ENCODE measurements around the gene ERCC3.

The ERCC3 gene

DNA sequence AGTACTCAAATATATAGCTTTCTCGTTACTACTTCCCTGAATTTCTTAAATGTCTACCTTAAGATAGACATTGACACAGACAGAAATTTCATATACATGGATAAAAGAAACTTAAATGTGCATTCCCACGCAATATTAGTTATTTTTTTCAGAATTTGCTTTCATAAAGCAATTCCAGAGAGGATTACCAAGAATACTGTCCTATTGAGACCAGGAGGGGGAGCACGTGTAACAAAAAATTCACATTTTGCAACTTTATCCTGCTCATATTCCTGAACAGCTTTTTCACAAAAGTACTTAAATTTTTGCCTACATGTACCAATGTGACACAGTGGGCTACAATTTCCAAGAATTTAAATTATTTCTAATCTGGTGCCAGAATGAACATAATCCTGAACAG, 30.7 kb upstream of the ERCC3 start:
- no peak overlapping the region for H3K4me3 ChIP-seq (ENCODE audit: low read depth, low read length)
- peak; percentile 41 for DNase-seq (ENCODE audit: low read depth)
- TF ChIP-seq, protein P1, sequence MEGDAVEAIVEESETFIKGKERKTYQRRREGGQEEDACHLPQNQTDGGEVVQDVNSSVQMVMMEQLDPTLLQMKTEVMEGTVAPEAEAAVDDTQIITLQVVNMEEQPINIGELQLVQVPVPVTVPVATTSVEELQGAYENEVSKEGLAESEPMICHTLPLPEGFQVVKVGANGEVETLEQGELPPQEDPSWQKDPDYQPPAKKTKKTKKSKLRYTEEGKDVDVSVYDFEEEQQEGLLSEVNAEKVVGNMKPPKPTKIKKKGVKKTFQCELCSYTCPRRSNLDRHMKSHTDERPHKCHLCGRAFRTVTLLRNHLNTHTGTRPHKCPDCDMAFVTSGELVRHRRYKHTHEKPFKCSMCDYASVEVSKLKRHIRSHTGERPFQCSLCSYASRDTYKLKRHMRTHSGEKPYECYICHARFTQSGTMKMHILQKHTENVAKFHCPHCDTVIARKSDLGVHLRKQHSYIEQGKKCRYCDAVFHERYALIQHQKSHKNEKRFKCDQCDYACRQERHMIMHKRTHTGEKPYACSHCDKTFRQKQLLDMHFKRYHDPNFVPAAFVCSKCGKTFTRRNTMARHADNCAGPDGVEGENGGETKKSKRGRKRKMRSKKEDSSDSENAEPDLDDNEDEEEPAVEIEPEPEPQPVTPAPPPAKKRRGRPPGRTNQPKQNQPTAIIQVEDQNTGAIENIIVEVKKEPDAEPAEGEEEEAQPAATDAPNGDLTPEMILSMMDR (IDR thresholded peaks at IDR 0.05; ENCODE audit: insufficient read depth, low read depth, low read length, missing control alignments), result peak; percentile 43

DNA sequence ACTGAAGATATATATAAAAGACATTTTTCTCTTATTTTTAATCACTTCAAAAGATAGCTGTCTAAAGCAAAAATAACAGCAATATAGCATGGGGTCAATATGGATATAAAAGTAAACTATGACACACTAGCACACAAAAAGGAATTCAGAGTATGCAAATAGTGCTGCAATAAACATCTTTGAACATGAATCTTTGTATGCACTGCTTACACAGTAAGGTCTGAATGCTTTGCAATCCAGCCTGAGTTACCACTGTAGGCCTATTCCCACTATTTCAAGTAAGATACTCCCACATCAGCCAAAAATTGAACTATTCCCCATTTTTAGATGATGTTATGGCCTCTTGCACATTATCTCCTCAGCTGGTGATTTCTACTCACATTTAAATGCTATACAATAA, 27.4 kb upstream of the ERCC3 start:
- H3K4me3 ChIP-seq (ENCODE audit: low read depth, low read length), result no peak overlapping the region
- DNase-seq (ENCODE audit: low read depth), result no peak
- TF ChIP-seq, protein P1 (IDR thresholded peaks at IDR 0.05; ENCODE audit: insufficient read depth, low read depth, low read length, missing control alignments), result no peak

DNA sequence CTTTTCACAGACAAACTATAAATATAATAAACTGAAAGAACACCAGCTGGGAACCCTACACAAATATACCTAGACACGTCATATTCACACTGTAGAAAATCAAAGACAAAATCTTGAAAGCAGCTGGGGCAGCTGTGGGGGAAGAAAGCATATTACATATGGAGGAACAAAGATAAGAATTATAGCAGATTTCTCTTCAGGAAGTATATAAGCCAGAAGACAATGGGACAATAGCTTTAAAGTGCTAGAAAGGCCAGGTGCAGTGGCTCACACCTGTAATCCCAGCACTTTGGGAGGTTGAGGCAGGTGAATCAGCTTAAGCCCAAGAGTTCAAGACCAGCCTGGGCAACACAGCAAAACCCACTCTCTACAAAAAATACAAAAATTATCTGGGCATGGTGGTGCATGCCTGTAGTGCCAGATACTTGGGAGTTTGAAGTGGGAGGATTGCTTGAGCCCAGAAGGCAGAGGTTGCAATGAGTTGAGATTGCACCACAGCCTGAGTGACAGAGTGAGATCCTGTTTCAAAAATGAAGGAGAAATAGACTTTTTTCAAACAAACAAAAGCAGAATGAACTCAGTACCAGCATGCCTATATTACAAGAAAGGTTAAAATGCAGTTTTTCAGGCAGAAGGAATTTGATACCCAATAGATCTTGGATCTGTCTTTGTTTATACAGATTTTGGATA, 26.8 kb upstream of the ERCC3 start:
- H3K4me3 ChIP-seq (ENCODE audit: low read depth, low read length), result no peak overlapping the region
- DNase-seq (ENCODE audit: low read depth), result no peak
- TF ChIP-seq, protein P1 (IDR thresholded peaks at IDR 0.05; ENCODE audit: insufficient read depth, low read depth, low read length, missing control alignments), result no peak

DNA sequence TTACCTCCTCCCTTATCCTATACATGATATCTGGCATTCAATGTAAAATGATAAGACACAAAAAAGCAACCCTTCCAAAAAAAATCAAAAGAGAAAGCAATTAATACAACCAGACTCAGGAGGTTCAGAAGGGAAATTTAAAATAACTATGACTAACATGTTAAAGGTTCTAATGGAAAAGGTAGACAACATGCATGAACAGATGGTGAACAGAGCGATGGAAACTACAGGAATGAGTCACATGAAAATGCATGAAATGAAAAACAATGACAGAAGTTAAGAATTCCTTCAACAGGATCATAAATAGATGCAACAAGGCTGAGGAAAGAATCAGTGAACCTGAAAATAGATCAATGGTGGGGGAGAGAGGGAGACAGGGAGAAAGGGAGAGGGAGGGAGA, 26.1 kb upstream of the ERCC3 start:
- TF ChIP-seq, protein P1 (IDR thresholded peaks at IDR 0.05; ENCODE audit: insufficient read depth, low read depth, low read length, missing control alignments), result no peak
- no peak for DNase-seq (ENCODE audit: low read depth)
- no peak overlapping the region for H3K4me3 ChIP-seq (ENCODE audit: low read depth, low read length)

DNA sequence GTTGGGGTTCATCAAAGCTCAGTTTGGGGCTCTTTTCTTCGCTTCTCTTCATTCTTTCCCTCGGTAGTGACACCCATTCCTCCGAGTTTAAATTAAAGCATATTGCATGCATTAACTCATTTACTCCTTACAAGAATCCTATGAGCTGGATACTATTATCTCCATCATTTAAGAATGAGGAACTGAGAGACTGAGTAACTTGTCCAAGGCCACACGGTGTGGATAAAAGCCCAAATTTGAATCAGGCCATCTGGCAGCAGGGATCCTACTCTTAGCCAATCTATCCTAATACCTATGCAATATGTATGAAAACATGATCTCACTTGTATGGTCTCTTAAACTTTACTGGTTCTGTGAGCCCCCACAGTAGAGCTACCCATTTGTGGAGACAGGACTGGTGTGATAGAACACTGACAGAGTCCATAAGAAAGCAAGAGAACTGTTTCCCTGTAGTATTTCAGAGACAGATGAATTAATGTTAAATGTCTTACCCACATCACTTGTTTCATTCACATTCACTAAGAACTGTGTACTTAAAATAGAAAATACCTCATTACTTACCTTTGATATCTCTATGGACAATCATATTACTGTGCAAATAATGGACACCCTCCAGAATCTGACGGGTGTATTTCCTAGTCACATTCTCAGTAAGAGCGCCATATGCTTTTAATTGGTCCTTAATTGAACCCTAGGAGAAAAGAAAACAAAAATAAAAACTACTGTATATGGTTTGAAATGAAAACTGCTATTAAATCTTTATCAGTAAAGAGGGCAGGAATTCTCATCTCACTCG, 20.4 kb upstream of the ERCC3 start:
- no peak overlapping the region for H3K4me3 ChIP-seq (ENCODE audit: low read depth, low read length)
- DNase-seq (ENCODE audit: low read depth), result no peak
- TF ChIP-seq, protein P1 (IDR thresholded peaks at IDR 0.05; ENCODE audit: insufficient read depth, low read depth, low read length, missing control alignments), result no peak

DNA sequence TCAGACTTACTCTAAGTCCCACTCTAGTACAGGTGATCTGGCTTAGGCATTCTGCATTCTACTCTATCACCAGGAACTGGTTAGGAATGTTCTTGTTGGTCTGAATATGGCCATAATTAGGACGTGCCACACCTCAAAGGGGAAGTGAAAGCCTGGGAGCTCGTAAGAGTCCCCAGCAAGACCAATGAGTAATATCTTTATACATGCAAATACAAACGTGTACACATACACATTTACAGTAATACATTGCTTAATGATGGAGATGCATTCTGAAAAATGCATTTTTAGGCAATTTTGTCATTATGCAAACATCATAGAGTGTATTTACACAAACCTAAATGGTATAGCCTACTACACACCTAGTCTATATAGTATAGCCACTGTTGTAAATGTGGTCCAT, 19.5 kb upstream of the ERCC3 start:
- peak; percentile 67 for DNase-seq (ENCODE audit: low read depth)
- TF ChIP-seq, protein P1 (IDR thresholded peaks at IDR 0.05; ENCODE audit: insufficient read depth, low read depth, low read length, missing control alignments), result no peak

More for the DNA sequence above, 19.5 kb upstream of the ERCC3 start:
- H3K4me3 ChIP-seq (ENCODE audit: low read depth, low read length), result no peak overlapping the region
